HEK293 (cell line): ENCODE measurements around the gene RASSF9.

Experiments used
- CTCF ChIA-PET: fragments of 350-600 bp; formaldehyde crosslinking; extraction: SDS; loops from one replicate; lab custom pipeline; 2021; ENCODE audit warnings: antibody characterized with exemption; lab: Yijun Ruan, JAX
- POLR2A ChIA-PET: fragments of 300-600 bp; formaldehyde crosslinking; extraction: SDS; loops from one replicate; lab custom pipeline; 2020; ENCODE audit warnings: antibody characterized with exemption, inconsistent platforms; lab: Yijun Ruan, JAX
- H3K27ac ChIP-seq: fragments of 200-500 bp; sonication (Bioruptor generic); 2 replicates; pipeline ENCODE4 v1.5.1; 2014; ENCODE audit warnings: low read depth, low read length, control low read depth, inconsistent platforms; ENCODE audit errors: extremely low read depth
- H3K36me3 ChIP-seq, 2 experiments: fragments of 200-500 bp in 1 of 2; sonication (Bioruptor generic) in 1 of 2; 1 replicate in 1 of 2; 2 replicates in 1 of 2; pipeline ENCODE4 v1.5.1; 2014 to 2017; ENCODE audit warnings: inconsistent platforms in 2 of 2, low read length in 2 of 2; ENCODE audit not compliant: control insufficient read depth in 2 of 2, insufficient read depth in 1 of 2
- H3K4me1 ChIP-seq: fragments of 200-500 bp; sonication (Bioruptor generic); 2 replicates; pipeline ENCODE4 v1.5.1; 2014; ENCODE audit warnings: mild to moderate bottlenecking, low read length, inconsistent platforms; ENCODE audit not compliant: control insufficient read depth, insufficient read depth
- H3K4me3 ChIP-seq: 2 replicates; pipeline ENCODE4 v1.5.1; 2011; ENCODE audit warnings: low read depth, mild to moderate bottlenecking, control low read depth, low read length, moderate library complexity
- H3K9me3 ChIP-seq: fragments of 200-500 bp; sonication (Bioruptor generic); 2 replicates; pipeline ENCODE4 v1.5.1; 2014; ENCODE audit warnings: low read depth, low read length, inconsistent platforms; ENCODE audit not compliant: control insufficient read depth, insufficient read depth
- ZBTB11 ChIP-seq: fragments of 450-650 bp; formaldehyde crosslinking; conservative IDR thresholded peaks from 2 replicates; pipeline ENCODE4 v1.5.1; 2016; ENCODE audit warnings: low read depth, missing biosample characterization, missing genetic modification characterization
- ZEB2 ChIP-seq: fragments of 450-650 bp; formaldehyde crosslinking; IDR thresholded peaks from 2 replicates; pipeline ENCODE4 v1.5.1; 2016; ENCODE audit warnings: missing biosample characterization, missing genetic modification characterization
- ZNF121 ChIP-seq: fragments of 450-650 bp; formaldehyde crosslinking; IDR thresholded peaks from 2 replicates; pipeline ENCODE4 v1.5.1; 2016; ENCODE audit warnings: missing biosample characterization, missing genetic modification characterization
- ZNF214 ChIP-seq: fragments of 450-650 bp; formaldehyde crosslinking; IDR thresholded peaks from 2 replicates; pipeline ENCODE4 v1.5.1; 2017; ENCODE audit warnings: missing biosample characterization, mild to moderate bottlenecking, missing genetic modification characterization, borderline replicate concordance
- ZNF248 ChIP-seq: fragments of 450-650 bp; formaldehyde crosslinking; IDR thresholded peaks from 2 replicates; pipeline ENCODE4 v1.5.1; 2017; ENCODE audit warnings: missing biosample characterization, missing genetic modification characterization
- ZNF335 ChIP-seq: fragments of 450-650 bp; formaldehyde crosslinking; conservative IDR thresholded peaks from 2 replicates; pipeline ENCODE4 v1.5.1; 2016; ENCODE audit warnings: missing biosample characterization, missing genetic modification characterization
- ZNF596 ChIP-seq: fragments of 450-650 bp; IDR thresholded peaks from 2 replicates; pipeline ENCODE4 v1.5.0; 2018; ENCODE audit warnings: missing biosample characterization, mild to moderate bottlenecking, missing genetic modification characterization, moderate library complexity
- ZNF645 ChIP-seq: fragments of 450-650 bp; formaldehyde crosslinking; IDR thresholded peaks from 2 replicates; pipeline ENCODE4; 2016; ENCODE audit warnings: missing biosample characterization, missing genetic modification characterization
- ZNF707 ChIP-seq: fragments of 450-650 bp; formaldehyde crosslinking; IDR thresholded peaks from 2 replicates; pipeline ENCODE4 v1.5.1; 2016; ENCODE audit warnings: missing biosample characterization, missing genetic modification characterization
- TF ChIP-seq, protein P1 (sequence below): fragments of 450-650 bp; formaldehyde crosslinking; IDR thresholded peaks from 2 replicates; pipeline ENCODE4 v1.5.1; 2016; ENCODE audit warnings: missing biosample characterization, missing genetic modification characterization
- TF ChIP-seq, protein P2 (sequence below): fragments of 450-650 bp; formaldehyde crosslinking; IDR thresholded peaks from 2 replicates; pipeline ENCODE4 v1.5.1; 2016; ENCODE audit warnings: missing biosample characterization, missing genetic modification characterization
- TF ChIP-seq, protein P3 (sequence below): fragments of 450-650 bp; formaldehyde crosslinking; IDR thresholded peaks from 2 replicates; pipeline ENCODE4 v1.5.1; 2016; ENCODE audit warnings: missing biosample characterization, missing genetic modification characterization
- TF ChIP-seq, protein P4 (sequence below): fragments of 450-650 bp; formaldehyde crosslinking; IDR thresholded peaks from 2 replicates; pipeline ENCODE4 v1.5.1; 2017; ENCODE audit warnings: missing biosample characterization, missing genetic modification characterization
- TF ChIP-seq, protein P5 (sequence below): fragments of 450-650 bp; formaldehyde crosslinking; IDR thresholded peaks from 2 replicates; pipeline ENCODE4 v1.5.1; 2016; ENCODE audit warnings: missing biosample characterization, missing genetic modification characterization

RASSF9 gene

GRCh38 chr12:85820101-85820500, 16.1 kb downstream of the RASSF9 start (continued):
- TF ChIP-seq, protein P1, sequence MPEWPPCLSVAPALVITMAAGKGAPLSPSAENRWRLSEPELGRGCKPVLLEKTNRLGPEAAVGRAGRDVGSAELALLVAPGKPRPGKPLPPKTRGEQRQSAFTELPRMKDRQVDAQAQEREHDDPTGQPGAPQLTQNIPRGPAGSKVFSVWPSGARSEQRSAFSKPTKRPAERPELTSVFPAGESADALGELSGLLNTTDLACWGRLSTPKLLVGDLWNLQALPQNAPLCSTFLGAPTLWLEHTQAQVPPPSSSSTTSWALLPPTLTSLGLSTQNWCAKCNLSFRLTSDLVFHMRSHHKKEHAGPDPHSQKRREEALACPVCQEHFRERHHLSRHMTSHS (tag by site-specific recombination) = no peak
- TF ChIP-seq, protein P2, sequence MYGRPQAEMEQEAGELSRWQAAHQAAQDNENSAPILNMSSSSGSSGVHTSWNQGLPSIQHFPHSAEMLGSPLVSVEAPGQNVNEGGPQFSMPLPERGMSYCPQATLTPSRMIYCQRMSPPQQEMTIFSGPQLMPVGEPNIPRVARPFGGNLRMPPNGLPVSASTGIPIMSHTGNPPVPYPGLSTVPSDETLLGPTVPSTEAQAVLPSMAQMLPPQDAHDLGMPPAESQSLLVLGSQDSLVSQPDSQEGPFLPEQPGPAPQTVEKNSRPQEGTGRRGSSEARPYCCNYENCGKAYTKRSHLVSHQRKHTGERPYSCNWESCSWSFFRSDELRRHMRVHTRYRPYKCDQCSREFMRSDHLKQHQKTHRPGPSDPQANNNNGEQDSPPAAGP = no peak
- TF ChIP-seq, protein P3, sequence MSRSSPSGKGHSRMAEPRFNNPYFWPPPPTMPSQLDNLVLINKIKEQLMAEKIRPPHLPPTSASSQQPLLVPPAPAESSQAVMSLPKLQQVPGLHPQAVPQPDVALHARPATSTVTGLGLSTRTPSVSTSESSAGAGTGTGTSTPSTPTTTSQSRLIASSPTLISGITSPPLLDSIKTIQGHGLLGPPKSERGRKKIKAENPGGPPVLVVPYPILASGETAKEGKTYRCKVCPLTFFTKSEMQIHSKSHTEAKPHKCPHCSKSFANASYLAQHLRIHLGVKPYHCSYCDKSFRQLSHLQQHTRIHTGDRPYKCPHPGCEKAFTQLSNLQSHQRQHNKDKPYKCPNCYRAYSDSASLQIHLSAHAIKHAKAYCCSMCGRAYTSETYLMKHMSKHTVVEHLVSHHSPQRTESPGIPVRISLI (tag by site-specific recombination) = no peak
- TF ChIP-seq ZNF214 (no peak), ZNF707 (tag by site-specific recombination) (no peak), ZNF335 (tag by site-specific recombination) (no peak)
- TF ChIP-seq, protein P4, sequence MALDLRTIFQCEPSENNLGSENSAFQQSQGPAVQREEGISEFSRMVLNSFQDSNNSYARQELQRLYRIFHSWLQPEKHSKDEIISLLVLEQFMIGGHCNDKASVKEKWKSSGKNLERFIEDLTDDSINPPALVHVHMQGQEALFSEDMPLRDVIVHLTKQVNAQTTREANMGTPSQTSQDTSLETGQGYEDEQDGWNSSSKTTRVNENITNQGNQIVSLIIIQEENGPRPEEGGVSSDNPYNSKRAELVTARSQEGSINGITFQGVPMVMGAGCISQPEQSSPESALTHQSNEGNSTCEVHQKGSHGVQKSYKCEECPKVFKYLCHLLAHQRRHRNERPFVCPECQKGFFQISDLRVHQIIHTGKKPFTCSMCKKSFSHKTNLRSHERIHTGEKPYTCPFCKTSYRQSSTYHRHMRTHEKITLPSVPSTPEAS (tag by site-specific recombination) = no peak

- no peaks in the 10 kb centered on the region for H3K9me3 ChIP-seq
- no peak overlapping the region for H3K4me3 ChIP-seq
- TF ChIP-seq ZNF248 (tag by site-specific recombination) (no peak), ZNF596 (tag by site-specific recombination) (no peak), ZBTB11 (tag by site-specific recombination) (no peak), ZNF121 (tag by site-specific recombination) (no peak), ZNF645 (tag by site-specific recombination) (no peak), ZEB2 (tag by site-specific recombination) (no peak)
- TF ChIP-seq, protein P5, sequence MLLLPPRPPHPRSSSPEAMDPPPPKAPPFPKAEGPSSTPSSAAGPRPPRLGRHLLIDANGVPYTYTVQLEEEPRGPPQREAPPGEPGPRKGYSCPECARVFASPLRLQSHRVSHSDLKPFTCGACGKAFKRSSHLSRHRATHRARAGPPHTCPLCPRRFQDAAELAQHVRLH (tag by site-specific recombination) = no peak
- H3K27ac ChIP-seq = no peak overlapping the region
- CTCF ChIA-PET = interaction anchor here (1.4 kb wide), 1 partner anchor 52 kb away, joined by 9 read pairs; no protein-coding TSS in a partner anchor
- POLR2A ChIA-PET = no interaction called here
- H3K4me1 ChIP-seq = peaks cover 9% of the 10 kb centered on the region
- no peaks in the 10 kb centered on the region for H3K36me3 ChIP-seq
These were observed 21.5 kb downstream of the RASSF9 start for GRCh38 chr12:85814741-85815140.
